ENCODE measurements around the gene KCNQ1OT1. TPM values are rescaled to one million over a fixed set of nuclear protein-coding genes. Genes with fewer than 3 reads are reported as not detected.

KCNQ1OT1 gene
- total and polyA plus RNA-seq, 7 donors: 0.01 to 0.56 (median 0.30) TPM

DNA sequence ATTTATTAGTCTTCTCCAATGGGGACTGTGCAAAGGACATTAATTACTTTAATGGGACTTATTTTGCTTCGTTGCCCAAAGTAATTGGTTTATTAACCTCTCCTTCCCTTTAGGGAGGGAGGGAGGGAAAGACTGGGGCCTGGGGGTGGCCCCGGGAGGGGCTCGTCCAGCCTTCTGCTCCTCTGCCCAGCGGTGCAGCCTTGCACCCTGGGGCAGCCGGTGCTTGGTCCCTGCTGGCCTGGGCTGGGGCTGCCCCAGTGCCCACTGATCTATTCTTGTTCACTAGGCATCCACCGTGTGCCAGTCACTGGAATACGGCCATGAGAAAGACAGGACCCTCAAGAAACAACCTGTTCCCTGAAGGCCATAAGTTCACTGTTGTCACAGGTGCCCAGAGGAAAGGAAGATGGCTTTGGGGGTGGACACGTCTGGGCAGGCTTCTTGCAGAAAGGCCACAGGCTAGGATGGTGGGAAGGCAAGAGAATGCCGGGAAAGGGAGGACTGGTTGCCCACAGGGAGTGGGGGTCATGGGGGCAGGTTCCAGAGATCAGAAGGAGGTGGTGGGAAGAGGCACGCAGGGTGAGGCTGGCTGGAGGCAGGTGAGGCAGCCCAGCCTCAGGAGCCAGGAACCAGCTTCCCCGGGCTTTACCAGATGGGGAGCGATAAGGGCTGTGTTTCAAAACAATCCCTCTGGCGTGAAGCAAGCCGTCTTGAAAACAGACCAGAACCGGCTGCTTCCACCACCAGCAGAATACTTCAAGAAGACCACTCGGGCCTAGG, 47.6 kb upstream of the KCNQ1OT1 start:
- Histone ChIP-seq H3K4me1 (no peaks in the 10 kb centered on the region), H3K36me3 (ENCODE audit: insufficient read depth in 1 of 2, low read depth in 1 of 2) (no peaks in the 10 kb centered on the region), H3K4me3 (no peak overlapping the region), H3K27me3 (ENCODE audit: insufficient read depth in 3 of 3, low read length in 2 of 3) (no peaks in the 10 kb centered on the region), H3K9me3 (no peaks in the 10 kb centered on the region), H3K27ac (no peak overlapping the region)
- DNase-seq: peak in 1 of 2 donors; percentile 19
- TF ChIP-seq, protein P1, sequence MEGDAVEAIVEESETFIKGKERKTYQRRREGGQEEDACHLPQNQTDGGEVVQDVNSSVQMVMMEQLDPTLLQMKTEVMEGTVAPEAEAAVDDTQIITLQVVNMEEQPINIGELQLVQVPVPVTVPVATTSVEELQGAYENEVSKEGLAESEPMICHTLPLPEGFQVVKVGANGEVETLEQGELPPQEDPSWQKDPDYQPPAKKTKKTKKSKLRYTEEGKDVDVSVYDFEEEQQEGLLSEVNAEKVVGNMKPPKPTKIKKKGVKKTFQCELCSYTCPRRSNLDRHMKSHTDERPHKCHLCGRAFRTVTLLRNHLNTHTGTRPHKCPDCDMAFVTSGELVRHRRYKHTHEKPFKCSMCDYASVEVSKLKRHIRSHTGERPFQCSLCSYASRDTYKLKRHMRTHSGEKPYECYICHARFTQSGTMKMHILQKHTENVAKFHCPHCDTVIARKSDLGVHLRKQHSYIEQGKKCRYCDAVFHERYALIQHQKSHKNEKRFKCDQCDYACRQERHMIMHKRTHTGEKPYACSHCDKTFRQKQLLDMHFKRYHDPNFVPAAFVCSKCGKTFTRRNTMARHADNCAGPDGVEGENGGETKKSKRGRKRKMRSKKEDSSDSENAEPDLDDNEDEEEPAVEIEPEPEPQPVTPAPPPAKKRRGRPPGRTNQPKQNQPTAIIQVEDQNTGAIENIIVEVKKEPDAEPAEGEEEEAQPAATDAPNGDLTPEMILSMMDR (IDR thresholded peaks at IDR 0.05): no peak
- WGBS, 3 donors: 86 to 91% (median 89%) methylated on average over 16 of the region's 16 CpGs
- ATAC-seq: no peak
- intact Hi-C loops (cut with DNase I): no loop called here

DNA sequence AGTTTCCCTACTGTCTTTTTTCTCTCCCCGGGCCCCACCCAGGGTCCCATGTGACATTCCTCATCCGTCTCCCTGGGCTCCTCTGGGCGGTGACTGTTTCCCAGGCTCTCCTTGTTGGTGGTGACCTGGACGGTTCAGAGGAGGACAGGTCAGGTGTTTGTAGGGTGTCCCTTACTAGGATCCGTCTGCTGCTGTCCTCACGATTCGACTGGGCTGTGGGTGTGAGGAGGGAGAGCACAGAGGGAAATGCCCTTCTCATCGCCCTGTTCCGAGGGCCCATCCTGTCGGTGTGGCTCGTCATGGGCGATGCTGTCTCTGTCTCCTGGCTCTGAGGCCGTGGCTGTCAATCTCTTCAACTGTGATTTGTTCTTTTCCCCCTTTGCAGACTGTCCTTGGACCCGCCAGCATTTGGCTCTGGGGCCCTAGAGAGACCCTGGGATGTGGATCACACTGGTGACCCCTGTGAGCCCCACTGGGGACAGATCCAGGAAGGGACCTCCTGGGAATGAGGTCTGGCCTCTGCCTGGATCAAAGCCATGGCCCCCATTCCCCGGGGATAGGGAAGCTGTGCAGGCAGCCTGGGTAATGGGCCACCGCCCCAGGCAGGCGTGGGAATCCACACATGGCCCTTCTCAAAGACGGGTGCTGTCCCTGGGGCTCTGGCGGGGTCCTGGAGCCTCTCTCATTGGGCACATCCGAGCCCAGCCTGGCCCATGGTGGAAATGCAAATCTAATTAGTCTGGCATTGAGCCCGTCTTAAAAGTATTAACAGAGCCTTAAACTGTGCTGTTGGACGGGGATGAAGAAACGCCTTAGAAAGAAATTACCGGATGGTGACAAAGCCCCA, 46.8 kb upstream of the KCNQ1OT1 start:
- WGBS, 3 donors: 81 to 83% (median 82%) methylated on average over 24 of the region's 24 CpGs
- ATAC-seq (no peak), DNase-seq (peak in 1 of 2 donors; percentile 47)
- Histone ChIP-seq H3K4me3 (no peak overlapping the region), H3K9me3 (no peaks in the 10 kb centered on the region), H3K27ac (no peak overlapping the region), H3K4me1 (no peaks in the 10 kb centered on the region), H3K36me3 (ENCODE audit: insufficient read depth in 1 of 2, low read depth in 1 of 2) (no peaks in the 10 kb centered on the region), H3K27me3 (ENCODE audit: insufficient read depth in 3 of 3, low read length in 2 of 3) (no peaks in the 10 kb centered on the region)
- intact Hi-C loops (cut with DNase I): no loop called here
- TF ChIP-seq, protein P1 (IDR thresholded peaks at IDR 0.05): no peak

DNA sequence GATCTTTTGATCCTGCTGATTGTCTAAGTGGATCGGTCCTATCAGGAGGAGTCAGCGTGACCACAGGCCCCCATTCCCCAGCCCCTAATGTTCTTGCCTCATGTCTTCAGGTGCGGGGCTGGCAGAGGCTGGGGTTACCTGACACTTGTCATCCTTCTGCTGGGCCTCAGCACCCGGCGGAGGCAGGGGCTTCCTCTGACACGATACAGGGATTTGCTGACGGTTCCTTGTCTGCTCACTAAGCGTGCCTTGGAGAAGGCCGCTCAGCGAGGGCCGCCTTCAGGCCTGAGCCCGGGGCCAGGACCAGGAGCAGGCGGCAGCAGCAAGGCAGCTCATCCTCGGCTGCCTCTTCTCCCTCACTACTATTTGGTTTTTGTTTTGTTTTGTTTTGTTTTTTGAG, 45.7 kb upstream of the KCNQ1OT1 start:
- Histone ChIP-seq H3K4me3 (no peak overlapping the region), H3K27me3 (ENCODE audit: insufficient read depth in 3 of 3, low read length in 2 of 3) (no peaks in the 10 kb centered on the region), H3K36me3 (ENCODE audit: insufficient read depth in 1 of 2, low read depth in 1 of 2) (no peaks in the 10 kb centered on the region), H3K9me3 (no peaks in the 10 kb centered on the region), H3K4me1 (no peaks in the 10 kb centered on the region), H3K27ac (no peak overlapping the region)
- ATAC-seq (no peak), DNase-seq (peak in 1 of 2 donors; percentile 26)
- TF ChIP-seq, protein P1 (IDR thresholded peaks at IDR 0.05): no peak
- intact Hi-C loops (cut with DNase I): no loop called here
- 95 to 98% (median 96%) methylated on average over 13 to 14 of the region's 14 CpGs for WGBS, 3 donors

DNA sequence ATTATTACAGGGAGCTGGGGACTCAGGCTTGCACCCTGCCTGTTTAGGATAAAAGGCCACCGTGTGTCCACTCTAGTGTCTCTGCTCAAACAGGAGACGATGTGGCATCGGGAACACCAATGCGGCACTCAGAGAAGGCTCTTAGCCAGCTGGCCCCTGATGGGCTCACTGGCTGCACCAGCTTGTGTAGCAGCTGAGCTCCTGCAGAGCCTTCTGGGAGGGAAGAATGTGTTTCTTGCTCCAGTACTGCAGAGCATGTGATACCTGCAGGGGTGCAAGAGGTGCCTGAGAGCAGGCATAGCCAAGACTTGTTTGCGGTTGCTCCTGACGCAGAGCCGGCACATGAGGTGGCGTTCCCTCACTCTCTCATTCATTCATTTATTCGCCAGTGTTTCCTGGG, 44.4 kb upstream of the KCNQ1OT1 start:
- intact Hi-C loops (cut with DNase I): no loop called here
- Histone ChIP-seq H3K4me1 (no peaks in the 10 kb centered on the region), H3K27me3 (ENCODE audit: insufficient read depth in 3 of 3, low read length in 2 of 3) (no peaks in the 10 kb centered on the region), H3K9me3 (no peaks in the 10 kb centered on the region), H3K27ac (no peak overlapping the region), H3K36me3 (ENCODE audit: insufficient read depth in 1 of 2, low read depth in 1 of 2) (no peaks in the 10 kb centered on the region), H3K4me3 (no peak overlapping the region)
- 50 to 65% (median 60%) methylated on average over 9 of the region's 9 CpGs for WGBS, 3 donors
- ATAC-seq (peak in 1 of 4 donors; percentile 52), DNase-seq (peak in 1 of 2 donors; percentile 31)
- TF ChIP-seq, protein P1 (IDR thresholded peaks at IDR 0.05): no peak

Data from psoas muscle (tissue), 8 donors.